Caki2 (cell line): ENCODE measurements around the gene LRRC2. TPM values are rescaled to one million over a fixed set of nuclear protein-coding genes. Genes with fewer than 3 reads are reported as not detected.

Source experiments
- DNase-seq: peaks from one replicate; pipeline ENCODE4 v3.0.0-alpha.2; 2015; ENCODE audit warnings: low read depth
- in situ Hi-C: cut with HindIII; loops from 2 replicates; pipeline ENCODE4 v1.10.0; 2016; ENCODE audit warnings: low sequenced_read_pairs, low pct_unique_long_range_greater_than_20kb, mixed read lengths
- total RNA-seq: library from RNA; depleted of rRNA; stranded (reverse); fragments of >200 nt; shearing (Covaris generic); gene quantifications from 2 replicates; pipeline ENCODE4 v1.2.3, GENCODE V29; 2014; ENCODE audit warnings: low replicate concordance; rRNA removed

Gene LRRC2
- total RNA-seq, 1 experiment from 2014 or later, result not detected

DNA sequence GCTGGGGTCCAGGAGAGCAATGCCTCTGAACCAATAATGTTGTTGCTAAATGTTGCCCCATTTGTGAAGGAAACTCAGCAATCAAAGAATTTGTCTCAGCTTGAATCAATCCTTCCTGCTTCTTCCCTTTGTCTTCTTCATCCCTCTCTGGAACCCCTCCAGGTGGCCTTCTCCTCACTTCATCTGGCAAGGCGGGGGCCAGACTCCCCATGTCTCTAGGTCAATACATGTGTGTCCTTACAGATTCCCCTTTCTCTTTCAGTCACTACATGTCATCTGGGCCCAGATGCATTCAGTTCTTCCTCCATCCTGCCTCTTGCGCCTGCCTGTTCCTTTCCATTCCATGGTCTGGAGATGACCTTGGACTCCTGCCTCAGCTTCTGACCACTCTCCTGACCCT, 93.4 kb downstream of the LRRC2 start:
- no peak for DNase-seq
- in situ Hi-C loops, result no loop called here

- in situ Hi-C loops, result no loop called here
Observed at GRCh38 chr3:46471371-46471914, 94.7 kb downstream of the LRRC2 start.

GRCh38 chr3:46470831-46471230, 95.3 kb downstream of the LRRC2 start:
- no peak for DNase-seq

More at GRCh38 chr3:46471371-46471914, 94.7 kb downstream of the LRRC2 start:
- DNase-seq, result no peak

DNA sequence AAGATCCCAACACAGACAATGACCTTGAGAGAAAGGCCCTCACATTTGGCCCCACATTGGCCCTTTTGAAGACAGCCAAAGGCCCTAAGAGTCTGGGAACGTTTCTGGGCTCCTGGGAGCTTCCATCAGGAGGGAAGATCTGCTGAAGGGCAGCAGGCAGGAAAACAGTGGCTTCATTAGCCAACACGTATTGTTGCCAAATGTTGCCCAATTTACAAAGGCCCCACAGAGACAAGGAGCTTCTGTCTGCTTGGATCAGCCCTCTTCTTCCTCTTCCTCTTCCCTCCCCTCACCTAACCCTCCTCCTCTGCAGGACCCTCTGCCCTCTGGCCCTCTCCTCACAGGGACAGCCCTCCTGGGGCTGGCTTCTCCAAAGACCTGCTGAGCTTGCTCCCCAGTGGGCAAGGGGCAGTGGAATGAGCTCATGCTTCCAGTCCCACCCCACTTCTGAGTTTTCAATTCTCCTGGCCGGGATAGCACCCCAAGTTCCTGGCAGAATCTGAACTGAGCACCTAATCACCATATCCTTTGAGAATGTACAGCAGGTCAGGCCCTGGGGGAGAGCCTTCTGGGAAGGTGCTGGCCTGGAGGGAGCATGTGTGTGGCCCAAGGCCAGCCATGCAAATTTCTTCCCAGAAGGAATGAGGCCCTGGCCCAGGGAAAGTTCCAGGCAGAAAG, 96.3 kb downstream of the LRRC2 start:
- in situ Hi-C loops, result no loop called here
- DNase-seq, result no peak

More at GRCh38 chr3:46470831-46471230, 95.3 kb downstream of the LRRC2 start:
- in situ Hi-C loops, result no loop called here

DNA sequence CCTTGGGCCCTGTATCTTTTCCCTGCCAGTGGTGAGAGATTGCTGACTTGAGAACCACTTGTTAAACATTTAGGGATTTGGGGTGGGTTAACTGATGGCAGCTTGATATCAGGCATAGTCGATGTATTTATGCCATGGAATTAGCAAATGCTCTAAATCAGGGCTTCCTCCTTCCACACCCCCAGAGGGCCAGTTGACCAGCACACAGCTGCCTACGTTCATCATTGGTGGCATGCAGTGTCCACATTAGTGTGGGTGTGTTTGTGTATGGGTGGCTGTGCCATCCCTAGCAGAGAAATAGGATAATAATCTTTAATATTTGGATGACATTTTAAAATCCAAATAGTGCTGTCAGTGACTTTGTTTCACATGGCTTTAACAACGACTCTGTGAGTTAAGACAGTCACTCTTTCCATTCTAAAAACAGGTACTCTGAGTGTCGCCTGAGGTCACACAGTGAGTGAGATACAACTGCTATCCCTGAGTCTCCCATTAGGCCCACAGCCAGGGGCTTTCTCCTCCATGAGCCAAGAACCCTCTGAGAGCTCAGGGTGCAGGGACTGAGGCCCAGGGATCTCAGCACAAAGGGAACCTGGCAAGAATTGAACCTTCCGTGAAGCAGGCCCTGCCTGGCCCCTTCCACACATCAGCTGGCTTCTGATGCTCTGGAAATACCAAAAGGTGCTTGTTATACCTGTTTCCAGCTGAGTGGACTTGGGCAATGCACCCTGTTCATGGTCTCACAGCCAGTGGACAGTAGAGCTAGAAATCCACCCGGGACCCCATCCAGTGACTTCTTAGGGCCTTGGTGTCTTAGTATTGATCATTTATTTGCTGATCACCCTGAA, 97.1 kb downstream of the LRRC2 start:
- DNase-seq, result no peak
- in situ Hi-C loops, result no loop called here

GRCh38 chr3:46467562-46467961, 98.5 kb downstream of the LRRC2 start:
- in situ Hi-C loops, result no loop called here
- no peak for DNase-seq

GRCh38 chr3:46466871-46467403, 99.2 kb downstream of the LRRC2 start:
- no peak for DNase-seq
- in situ Hi-C loops, result no loop called here

GRCh38 chr3:46466273-46466672, 99.8 kb downstream of the LRRC2 start:
- DNase-seq, result no peak
- in situ Hi-C loops, result no loop called here

Other genes starting within 250 kb of the LRRC2 start
- not detected in 2 replicates for gene CCR2, start 212.2 kb downstream of the LRRC2 start, total RNA-seq
- gene CCR5, start 195.4 kb downstream of the LRRC2 start, total RNA-seq, result not detected in 2 replicates
- not detected in 2 replicates for gene CCRL2, start 159.0 kb downstream of the LRRC2 start, total RNA-seq
- not detected in 2 replicates for gene LTF, start 101.4 kb downstream of the LRRC2 start, total RNA-seq
- gene RTP3, start 68.3 kb downstream of the LRRC2 start, total RNA-seq, result not detected in 2 replicates
- gene FAM240A, start 46.2 kb upstream of the LRRC2 start, total RNA-seq, result not detected in 2 replicates
- gene ALS2CL, start 127.4 kb upstream of the LRRC2 start, total RNA-seq, result 2.1 and 3.9 TPM in 2 replicates
- gene TMIE, start 135.1 kb upstream of the LRRC2 start, total RNA-seq, result not detected in 2 replicates
- gene PRSS50, start 151.6 kb upstream of the LRRC2 start, total RNA-seq, result not detected in 2 replicates